ENCODE measurements around the gene TERT.
"Not testable (repeated sequence)": the region's sequence is repeated elsewhere in the genome, so short reads cannot be mapped to it uniquely, and the experiment has no call there.

Gene TERT

DNA sequence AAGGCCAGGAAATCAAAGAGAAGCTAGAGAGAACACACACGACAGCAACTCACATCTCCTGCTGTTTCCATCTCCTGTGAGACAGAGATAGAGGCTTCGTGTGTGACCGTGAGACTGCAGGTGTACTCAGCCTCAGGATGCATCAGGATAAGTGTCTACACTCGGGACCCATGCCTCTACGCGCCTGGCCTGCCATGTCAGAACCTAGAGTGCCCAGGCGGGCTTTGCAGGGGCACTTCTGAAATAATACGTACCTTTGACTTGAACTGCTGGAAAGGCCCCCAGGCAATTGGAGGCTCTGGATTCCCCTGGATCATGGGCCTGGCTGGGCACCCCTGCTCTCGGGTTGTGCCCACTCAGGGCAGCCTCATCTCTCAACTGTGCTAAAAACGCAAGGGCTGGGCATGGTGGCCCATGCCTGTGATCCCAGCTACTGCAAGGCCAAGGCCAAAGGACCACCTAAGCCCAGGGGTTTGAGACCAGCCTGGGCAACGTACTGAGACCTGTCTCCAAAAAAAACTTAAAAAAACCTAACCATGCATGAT lies 37.1 kb upstream of the TERT start:
- in situ Hi-C loops (cut with HindIII; ENCODE audit: low sequenced_read_pairs) = no loop called here

DNA sequence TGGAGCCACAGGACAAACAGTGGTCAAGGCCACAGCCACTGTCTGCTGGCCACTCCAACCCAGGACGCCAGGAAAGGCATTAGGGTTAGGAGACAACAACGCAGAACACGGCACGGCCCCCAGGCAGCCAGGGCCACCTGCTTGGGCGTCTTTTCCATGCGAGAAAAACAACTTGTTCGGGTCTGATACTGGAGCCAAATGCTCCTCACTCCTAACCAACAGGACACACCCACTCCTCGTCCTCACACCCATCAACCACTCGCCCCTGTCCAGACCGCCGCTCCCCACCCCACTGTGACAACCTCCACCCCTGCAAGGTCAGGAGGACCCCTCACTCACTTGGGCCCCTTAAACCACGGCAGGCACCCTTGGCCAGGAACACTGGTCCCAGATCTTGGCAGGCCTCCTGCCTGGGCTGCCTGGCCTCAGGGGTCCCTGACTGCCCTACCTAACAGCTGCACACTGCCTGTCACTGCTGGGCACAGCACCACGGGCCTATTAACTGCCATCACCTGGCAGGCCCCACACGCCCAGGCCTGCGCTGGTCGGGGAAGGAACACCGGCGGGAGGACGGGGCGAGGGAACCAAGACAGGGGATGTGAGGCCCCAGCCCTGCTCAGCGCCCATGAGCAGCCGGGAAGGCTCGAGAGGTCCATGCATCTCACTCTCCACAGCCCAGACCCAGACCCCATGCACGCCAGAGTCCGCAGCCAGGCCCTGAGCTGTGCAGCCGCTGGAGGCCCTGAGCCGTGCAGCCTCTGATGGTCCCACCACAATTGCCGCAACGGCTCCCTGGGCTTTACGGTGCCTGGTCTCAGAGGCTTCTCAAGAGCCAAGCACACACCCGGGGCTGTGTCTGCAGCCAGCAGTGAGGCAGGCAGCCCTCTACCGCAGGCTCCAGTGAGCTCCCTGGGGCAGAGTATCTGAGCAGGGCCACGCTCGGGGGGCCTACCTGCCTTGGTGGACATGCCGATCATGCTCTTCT lies 36.3 kb upstream of the TERT start:
- in situ Hi-C loops (cut with HindIII; ENCODE audit: low sequenced_read_pairs) = no loop called here

DNA sequence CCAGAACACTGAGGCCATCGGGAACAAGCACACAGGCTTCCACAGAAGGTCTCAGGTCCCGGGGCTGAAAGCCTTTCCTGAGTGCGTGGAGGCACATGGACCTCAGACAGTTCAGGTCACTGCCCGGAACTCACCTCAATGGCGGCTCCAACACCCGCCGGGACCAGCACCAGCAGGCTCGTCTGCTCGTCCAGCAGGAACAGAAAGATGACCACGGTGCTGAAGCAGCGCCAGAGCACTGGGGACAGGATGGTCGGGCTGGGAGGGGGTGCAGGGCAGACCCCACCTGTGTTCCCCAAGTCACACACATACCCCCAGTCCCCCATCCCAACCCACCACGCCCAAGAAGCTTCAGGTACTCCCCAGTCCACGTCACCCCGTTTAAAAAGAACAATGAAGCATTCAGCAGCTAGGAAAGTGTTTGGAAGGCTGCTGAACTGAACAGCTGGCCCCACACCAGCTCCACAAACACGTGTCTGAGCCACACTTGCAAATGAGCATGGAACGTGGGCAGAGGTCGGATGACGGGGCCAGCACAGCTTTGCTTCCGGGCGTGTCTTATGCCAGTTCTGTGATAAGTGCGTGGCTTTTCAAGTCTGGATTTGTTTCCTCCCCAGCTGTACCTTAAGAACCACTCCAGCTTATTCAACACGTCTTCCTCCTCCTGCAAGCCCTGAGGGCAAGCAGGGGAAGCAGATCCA lies 35.4 kb upstream of the TERT start:
- in situ Hi-C loops (cut with HindIII; ENCODE audit: low sequenced_read_pairs) = no loop called here

DNA sequence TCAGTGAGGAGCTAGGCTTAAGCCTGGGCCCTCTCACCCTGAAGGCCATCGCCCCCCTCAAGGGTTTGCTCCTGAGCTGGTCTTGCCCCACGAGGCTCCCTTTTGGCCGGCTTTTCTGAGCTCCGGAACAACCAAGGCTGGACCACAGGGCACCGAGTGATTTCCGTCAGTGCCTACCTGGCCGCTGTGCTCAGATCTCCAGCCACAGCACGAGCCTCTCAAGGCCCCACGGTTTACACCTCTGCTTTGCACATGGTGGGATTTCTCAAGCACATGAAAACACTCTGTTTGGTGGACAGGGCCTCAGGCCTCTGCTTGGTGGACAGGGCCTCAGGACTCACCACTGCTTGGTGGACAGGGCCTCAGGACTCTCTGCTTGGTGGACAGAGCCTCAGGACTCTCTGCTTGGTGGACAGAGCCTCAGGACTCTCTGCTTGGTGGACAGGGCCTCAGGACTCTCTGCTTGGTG lies 34.3 kb upstream of the TERT start:
- in situ Hi-C loops (cut with HindIII; ENCODE audit: low sequenced_read_pairs) = no loop called here

DNA sequence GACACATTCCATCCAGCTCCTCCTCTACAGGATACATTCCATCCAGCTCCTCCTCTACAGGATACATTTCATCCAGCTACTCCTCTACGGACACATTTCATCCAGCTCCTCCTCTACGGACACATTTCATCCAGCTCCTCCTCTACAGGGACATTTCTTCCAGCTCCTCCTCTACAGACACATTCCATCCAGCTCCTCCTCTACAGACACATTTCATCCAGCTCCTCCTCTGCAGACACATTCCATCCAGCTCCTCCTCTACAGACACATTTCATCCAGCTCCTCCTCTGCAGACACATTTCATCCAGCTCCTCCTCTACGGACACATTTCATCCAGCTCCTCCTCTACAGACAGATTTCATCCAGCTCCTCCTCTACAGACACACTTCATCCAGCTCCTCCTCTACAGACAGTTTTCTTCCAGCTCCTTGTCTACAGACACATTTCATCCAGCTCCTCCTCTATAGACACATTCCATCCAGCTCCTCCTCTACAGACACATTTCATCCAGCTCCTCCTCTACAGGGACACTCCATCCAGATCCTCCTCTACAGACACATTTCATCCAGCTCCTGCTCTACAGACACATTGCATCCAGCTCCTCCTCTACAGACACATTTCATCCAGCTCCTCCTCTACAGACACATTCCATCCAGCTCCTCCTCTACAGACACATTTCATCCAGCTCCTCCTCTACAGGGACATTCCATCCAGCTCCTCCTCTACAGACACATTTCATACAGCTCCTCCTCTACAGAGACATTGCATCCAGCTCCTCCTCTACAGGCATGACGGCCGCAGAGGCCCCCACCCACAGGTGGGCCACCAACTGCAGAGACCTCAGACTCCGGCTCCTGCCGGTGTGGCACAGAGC lies 33.6 kb upstream of the TERT start:
- in situ Hi-C loops (cut with HindIII; ENCODE audit: low sequenced_read_pairs) = not testable (repeated sequence)

DNA sequence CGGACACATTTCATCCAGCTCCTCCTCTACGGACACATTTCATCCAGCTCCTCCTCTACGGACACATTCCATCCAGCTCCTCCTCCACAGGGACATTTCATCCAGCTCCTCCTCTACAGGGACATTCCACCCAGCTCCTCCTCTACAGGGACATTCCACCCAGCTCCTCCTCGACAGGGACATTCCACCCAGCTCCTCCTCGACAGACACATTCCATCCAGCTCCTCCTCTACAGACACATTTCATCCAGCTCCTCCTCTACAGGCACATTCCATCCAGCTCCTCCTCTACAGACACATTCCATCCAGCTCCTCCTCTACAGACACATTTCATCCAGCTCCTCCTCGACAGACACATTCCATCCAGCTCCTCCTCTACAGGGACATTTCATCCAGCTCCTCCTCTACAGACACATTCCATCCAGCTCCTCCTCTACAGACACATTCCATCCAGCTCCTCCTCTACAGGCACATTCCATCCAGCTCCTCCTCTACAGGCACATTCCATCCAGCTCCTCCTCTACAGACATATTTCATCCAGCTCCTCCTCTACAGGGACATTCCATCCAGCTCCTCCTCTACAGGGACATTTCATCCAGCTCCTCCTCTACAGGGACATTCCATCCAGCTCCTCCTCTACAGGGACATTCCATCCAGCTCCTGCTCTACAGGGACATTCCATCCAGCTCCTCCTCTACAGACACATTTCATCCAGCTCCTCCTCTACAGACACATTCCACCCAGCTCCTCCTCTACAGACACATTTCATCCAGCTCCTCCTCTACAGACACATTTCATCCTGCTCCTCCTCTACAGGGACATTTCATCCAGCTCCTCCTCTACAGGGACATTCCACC lies 32.3 kb upstream of the TERT start:
- in situ Hi-C loops (cut with HindIII; ENCODE audit: low sequenced_read_pairs) = not testable (repeated sequence)

DNA sequence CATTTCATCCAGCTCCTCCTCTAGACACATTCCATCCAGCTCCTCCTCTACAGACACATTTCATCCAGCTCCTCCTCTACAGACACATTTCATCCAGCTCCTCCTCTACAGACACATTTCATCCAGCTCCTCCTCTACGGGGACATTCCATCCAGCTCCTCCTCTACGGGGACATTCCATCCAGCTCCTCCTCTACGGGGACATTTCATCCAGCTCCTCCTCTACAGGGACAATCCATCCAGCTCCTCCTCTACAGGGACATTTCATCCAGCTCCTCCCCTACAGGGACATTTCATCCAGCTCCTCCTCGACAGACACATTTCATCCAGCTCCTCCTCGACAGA lies 31.6 kb upstream of the TERT start:
- in situ Hi-C loops (cut with HindIII; ENCODE audit: low sequenced_read_pairs) = not testable (repeated sequence)

DNA sequence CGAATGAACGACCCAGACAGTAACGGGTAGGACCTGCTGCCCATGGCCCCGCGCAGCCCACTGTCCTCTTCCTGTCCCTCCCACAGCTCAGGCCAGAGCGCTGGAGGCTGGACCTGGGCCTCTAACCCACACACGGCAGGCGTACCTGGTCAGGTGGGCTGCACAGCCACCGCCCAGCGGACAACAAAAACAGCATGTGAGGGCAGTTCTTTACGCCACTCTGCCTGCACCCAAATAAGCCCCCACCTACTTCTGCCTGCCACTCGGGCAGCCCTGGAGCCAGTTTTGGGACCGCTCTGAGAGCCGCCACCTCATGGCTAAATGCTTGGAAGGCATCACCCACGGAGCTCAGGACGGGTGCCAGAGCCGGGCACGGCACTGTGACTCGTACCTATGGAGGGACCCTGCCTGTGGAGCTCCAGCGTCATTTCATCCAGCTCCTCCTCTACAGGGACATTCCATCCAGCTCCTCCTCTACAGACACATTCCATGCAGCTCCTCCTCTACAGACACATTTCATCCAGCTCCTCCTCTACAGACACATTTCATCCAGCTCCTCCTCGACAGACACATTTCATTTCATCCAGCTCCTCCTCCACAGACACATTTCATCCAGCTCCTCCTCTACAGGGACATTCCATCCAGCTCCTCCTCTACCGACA lies 31.1 kb upstream of the TERT start:
- in situ Hi-C loops (cut with HindIII; ENCODE audit: low sequenced_read_pairs) = no loop called here

DNA sequence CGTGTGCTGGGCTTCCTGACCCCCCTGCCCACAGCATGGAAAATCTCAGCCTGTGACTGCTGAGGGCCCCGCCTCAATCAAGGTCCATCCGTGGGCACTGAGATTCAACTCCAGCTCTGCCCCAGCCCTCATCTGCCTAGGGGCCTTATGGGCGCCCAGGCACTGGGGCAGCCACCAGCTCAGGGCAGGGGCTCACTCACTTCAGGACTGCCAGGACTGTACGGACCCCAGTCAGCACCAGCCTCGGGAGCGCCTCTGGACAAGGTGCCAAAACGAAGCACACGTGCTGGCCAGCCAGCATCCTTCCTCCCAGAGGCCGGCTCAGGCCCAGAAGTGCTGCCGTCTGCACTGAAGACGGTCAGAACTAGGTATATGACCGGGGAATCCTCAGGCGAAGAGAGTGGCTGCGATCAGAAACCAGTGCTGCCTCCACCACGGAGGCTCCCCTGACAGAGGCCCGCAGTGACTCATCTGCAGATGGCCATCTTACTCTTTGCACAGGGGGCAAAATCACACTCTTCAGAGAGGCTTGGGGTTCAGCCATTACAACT lies 30.4 kb upstream of the TERT start:
- in situ Hi-C loops (cut with HindIII; ENCODE audit: low sequenced_read_pairs) = no loop called here

DNA sequence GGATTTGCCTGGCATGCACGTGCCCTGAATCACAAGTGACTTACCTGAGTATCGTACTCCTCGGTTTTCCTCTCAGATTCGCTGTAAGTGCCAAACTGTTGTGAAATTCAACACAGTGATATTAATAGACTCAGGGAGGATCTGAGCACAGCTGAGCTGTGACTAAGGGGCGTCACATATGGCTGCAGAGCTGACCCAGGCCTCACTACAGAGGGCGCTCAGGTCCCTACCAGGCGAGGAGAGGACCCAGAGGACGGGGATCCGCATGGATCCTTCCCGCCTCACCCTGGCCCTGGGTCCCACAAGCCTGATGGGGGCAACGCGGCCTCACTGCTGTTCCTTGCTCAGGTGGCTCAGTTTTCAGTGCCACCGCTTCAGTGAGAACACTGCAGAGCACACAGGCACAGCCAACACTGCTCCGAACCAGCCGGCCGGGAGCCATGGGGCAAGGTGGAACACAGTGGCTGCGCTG lies 29.9 kb upstream of the TERT start:
- in situ Hi-C loops (cut with HindIII; ENCODE audit: low sequenced_read_pairs) = no loop called here

DNA sequence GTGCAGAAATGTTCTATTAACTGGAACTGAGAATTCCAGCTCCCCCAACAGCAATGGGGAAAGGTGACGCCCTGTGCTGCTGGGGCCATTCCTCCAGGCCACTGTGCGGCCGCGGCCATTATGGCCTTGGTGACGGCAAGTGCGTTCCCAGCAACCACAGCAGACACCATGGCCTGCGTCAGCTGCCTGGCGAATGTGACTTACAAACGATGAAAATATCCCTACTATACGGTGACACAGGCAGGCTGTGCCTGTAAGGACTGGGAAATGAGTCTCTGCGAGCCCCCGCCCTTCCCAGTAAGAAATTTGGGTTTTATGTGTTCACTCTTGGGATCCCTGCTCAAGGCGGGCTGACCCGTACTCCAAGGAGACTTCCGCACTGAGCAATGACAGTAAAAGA lies 29.4 kb upstream of the TERT start:
- in situ Hi-C loops (cut with HindIII; ENCODE audit: low sequenced_read_pairs) = no loop called here

DNA sequence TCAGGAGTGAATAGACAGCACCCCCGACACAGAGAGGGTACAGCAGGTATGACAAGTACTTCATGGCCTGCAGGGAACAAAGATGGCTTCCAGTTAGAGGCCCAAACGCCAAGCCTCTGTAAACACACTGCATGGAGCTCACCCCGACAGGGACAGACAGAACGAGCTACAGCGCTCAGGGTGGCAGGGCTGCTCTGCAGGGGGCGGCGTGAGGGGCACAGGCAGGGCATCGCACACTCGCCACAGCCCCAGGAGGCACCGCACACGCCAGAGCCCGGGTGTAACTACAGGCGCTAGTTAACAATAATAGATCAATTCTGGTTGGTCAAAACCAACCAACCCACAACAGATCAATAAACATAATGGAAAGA lies 28.9 kb upstream of the TERT start:
- in situ Hi-C loops (cut with HindIII; ENCODE audit: low sequenced_read_pairs) = no loop called here

DNA sequence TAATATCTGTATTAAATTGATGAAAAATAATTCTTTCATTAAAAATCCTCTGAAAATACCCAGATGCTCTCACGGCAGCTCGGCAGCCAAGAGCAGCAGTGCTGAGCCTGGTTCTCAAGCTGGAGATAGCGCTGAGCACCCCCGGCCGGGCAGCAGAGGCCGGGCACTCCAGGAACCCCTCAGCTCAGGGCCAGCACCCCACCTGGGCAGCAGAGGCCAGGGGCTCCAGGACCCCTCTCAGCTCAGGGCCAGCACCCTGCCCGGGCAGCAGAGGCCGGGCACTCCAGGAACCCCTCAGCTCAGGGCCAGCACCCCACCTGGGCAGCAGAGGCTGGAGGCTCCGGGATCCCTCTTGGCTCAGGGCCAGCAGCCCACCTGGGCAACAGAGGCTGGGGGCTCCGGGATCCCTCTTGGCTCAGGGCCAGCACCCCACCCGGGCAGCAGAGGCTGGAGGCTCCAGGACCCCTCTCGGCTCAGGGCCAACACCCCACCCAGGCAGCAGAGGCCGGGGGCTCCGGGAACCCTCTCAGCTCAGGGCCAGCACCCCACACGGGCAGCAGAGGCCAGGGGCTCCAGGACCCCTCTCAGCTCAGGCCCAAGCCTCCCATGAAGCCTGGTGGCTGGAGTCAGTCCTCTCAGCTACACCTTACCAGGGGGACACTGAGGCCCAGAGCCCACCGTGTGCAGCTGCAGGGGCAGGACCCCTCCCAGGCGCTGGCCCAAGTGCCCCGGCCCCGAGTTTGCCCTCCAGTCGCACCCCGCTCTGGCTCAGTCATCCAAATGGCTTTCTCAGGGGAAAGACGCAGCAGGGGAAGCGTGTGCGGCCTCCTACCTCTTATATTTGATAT lies 28.3 kb upstream of the TERT start:
- in situ Hi-C loops (cut with HindIII; ENCODE audit: low sequenced_read_pairs) = no loop called here

DNA sequence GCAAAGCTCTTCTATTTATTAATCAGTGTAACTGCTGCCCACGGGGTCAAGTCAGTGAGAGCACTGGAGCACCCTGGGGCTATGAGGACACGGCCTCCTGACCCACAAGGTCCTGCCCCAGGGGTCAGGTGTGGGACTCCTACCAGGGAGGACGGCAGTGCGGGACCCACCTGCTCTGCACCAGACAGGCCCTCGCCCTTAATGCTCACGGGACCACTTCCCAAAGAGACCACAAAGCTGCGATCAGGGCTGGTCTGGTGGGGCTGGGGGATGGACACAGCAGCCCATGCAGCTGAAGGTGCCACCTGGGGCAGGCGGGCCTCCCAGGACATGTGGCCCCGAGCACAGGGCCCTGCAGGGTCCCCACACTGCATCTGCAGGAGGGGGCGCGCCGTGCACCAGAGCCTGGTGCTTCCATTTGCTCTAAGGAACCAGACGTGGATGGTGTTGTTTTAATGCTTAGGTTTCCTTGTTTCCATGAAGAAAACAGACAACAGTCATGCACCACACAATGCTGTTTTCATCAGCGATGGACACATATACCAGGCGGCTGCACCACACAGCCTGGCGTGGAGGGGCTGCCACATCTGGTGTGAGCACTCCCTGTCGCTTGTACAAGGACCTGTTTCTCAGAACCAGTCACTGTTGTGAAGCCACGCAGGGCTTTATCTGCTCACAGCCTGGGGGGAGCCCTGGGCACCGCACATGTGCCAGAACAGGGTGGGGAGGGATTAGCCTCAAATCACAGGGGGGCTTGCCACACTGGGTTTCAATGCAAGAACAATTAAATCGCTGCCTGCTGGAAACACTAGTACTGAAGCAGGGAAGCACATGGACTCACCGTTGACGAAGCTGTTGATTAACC lies 27.4 kb upstream of the TERT start:
- in situ Hi-C loops (cut with HindIII; ENCODE audit: low sequenced_read_pairs) = no loop called here

DNA sequence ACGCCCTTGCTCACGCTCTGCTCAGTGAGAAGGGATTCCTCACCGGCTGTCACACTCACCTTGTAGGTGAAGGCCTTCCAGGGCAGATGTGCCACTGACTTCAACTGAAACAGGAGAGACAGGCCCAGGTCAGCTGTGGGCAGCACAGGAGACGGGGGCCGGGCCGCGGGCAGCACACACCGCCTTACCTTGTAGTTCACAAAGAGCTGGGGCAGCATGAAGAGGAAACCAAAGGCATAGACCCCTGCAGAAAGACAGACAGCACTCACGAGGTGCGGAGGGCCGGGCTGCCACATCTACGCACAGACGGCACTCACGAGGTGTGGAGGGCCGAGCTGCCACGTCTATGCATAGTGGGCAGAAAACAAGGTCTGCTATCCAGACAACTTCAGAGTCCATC lies 26.7 kb upstream of the TERT start:
- in situ Hi-C loops (cut with HindIII; ENCODE audit: low sequenced_read_pairs) = no loop called here

DNA sequence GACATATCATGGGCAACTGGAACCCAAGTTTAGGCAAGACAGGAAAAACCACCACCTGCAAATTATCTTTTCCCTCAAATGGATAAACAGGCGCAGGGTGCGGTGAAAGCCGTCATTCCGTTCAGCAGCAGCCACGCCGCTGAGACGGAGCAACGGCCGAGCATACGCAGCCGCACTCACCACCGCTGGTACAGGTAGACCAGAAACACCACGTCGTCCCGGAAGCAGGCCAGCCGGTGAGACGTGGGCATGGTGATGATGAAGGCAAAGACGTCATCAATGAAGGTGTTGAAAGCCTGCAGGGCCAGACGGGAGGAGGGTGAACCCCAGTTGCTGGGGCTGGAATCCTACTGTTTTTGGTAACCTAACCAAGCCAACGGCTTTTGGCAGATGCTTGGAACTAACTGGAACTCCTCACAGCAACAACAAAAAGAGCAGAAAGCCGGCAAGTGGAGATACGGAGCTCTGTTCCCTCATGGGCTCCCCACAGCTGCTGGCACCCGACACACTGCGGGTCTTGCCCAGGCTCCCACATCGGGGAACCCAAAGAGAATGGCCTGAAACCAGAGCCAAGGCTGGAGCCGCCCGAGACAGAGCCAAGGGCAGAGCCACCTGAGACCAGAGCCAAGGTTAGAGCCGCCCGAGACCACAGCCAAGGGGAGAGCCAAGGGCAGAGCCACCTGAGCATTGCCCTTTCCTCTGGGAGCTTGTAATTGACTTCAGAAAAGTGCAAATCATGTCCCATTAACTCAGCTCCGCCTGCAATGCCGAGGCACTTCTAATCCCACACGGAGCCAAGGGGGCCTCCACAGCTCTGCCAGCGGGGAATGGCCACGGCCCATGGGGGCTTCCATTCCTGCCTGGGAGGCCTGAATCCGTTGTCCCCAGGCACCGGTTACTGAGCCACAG lies 25.8 kb upstream of the TERT start:
- in situ Hi-C loops (cut with HindIII; ENCODE audit: low sequenced_read_pairs) = no loop called here
